BJ (cell line): ENCODE results near the gene ADAMTS10. TPM values are rescaled to one million over a fixed set of nuclear protein-coding genes. Genes with fewer than 3 reads are reported as not detected.
"Not testable (repeated sequence)": the region's sequence is repeated elsewhere in the genome, so short reads cannot be mapped to it uniquely, and the experiment has no call there.

Experiments used
- CTCF ChIA-PET: fragments of 350-600 bp; formaldehyde crosslinking; extraction: SDS; loops from one replicate; lab custom pipeline; 2021; ENCODE audit warnings: antibody characterized with exemption, inconsistent platforms; lab: Yijun Ruan, JAX
- POLR2A ChIA-PET: fragments of 300-600 bp; sonication (Branson Sonifier 250); formaldehyde crosslinking; extraction: SDS; loops from one replicate; lab custom pipeline; 2021; ENCODE audit warnings: antibody characterized with exemption; lab: Charles Lee
- DNase-seq: peaks from one replicate; pipeline ENCODE4 v3.0.0-alpha.2; 2011; ENCODE audit warnings: low read depth
- H3K27me3 ChIP-seq: 2 replicates; pipeline ENCODE4 v1.6.0; 2011; ENCODE audit warnings: low read length; ENCODE audit not compliant: control insufficient read depth, insufficient read depth
- H3K36me3 ChIP-seq: 2 replicates; pipeline ENCODE4 v1.5.1; 2011; ENCODE audit warnings: low read length; ENCODE audit not compliant: control insufficient read depth, insufficient read depth
- H3K4me3 ChIP-seq: 2 replicates; pipeline ENCODE4 v1.5.1; 2011; ENCODE audit warnings: low read depth, mild to moderate bottlenecking, control low read depth, low read length
- polyA plus RNA-seq: library from polyadenylated mRNA; depleted of rRNA; stranded (reverse); fragments of >200 nt; gene quantifications from 2 replicates; pipeline ENCODE4 v1.2.3, GENCODE V29; 2011
- TF ChIP-seq, protein P1 (sequence below): IDR thresholded peaks from 2 replicates; pipeline ENCODE4 v1.5.1; 2011; ENCODE audit warnings: low read depth, mild to moderate bottlenecking, control low read depth, inconsistent platforms, low read length, moderate library complexity; ENCODE audit not compliant: insufficient read depth

ADAMTS10 gene
- polyA plus RNA-seq, 1 experiment: 10.4 TPM

DNA sequence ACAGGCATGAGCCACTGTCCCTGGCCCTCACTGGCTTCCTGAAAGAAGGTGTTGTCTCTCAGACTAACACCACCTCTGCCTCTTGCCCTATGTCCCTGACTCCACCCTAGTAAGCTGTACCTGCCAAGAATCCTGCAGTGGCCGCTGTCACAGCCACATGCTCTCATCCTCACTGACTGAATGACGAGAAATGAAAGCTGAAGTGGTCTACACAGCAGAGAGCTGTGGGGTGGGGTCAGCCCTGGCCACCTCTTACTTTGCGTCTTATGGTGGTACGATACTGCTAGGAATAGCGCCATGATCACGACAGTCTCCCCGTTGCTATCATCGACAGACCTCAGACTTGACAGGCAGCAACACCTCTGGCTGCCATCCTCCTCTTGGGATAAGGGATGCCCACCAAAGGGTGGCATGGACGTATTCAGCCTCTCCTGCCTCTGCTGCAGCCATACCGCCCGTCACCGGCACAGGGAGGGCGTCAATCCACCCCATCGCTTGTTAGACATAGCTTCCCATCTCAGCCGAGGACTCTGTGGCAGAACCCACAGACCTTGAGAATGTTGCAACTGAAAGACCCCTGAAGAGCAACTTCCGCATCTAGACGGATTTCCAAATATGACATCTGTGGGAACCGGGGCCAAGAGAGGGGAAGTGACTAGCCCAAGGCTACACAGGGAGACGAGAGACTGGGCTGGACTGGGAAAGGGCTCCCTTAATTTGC is 34.1 kb downstream of the ADAMTS10 start:
- DNase-seq: no peak
- no peaks in the 10 kb centered on the region; the same call in 1 of the 2 replicates for H3K27me3 ChIP-seq
- TF ChIP-seq, protein P1, sequence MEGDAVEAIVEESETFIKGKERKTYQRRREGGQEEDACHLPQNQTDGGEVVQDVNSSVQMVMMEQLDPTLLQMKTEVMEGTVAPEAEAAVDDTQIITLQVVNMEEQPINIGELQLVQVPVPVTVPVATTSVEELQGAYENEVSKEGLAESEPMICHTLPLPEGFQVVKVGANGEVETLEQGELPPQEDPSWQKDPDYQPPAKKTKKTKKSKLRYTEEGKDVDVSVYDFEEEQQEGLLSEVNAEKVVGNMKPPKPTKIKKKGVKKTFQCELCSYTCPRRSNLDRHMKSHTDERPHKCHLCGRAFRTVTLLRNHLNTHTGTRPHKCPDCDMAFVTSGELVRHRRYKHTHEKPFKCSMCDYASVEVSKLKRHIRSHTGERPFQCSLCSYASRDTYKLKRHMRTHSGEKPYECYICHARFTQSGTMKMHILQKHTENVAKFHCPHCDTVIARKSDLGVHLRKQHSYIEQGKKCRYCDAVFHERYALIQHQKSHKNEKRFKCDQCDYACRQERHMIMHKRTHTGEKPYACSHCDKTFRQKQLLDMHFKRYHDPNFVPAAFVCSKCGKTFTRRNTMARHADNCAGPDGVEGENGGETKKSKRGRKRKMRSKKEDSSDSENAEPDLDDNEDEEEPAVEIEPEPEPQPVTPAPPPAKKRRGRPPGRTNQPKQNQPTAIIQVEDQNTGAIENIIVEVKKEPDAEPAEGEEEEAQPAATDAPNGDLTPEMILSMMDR: no peak

GRCh38 chr19:8575467-8575997 is 35.0 kb downstream of the ADAMTS10 start:
- CTCF ChIA-PET: interaction anchor here (1.0 to 4.4 kb wide), 2 partner anchors 12 to 163 kb away, joined by 3 to 29 read pairs; partner anchors contain the start of gene MARCHF2
- no peak for DNase-seq
- H3K27me3 ChIP-seq: no peaks in the 10 kb centered on the region; the same call in 1 of the 2 replicates
- TF ChIP-seq, protein P1: no peak
- H3K4me3 ChIP-seq: no peak overlapping the region
- no peaks in the 10 kb centered on the region for H3K36me3 ChIP-seq
- POLR2A ChIA-PET: no interaction called here

More for the DNA sequence above, 34.1 kb downstream of the ADAMTS10 start:
- ChIA-PET CTCF (interaction anchor here (1.0 to 7.1 kb wide), 5 partner anchors 7 to 222 kb away, joined by 3 to 83 read pairs (median 29); partner anchors contain the start of gene MARCHF2), POLR2A (no interaction called here)
- no peaks in the 10 kb centered on the region for H3K36me3 ChIP-seq
- H3K4me3 ChIP-seq: no peak overlapping the region

DNA sequence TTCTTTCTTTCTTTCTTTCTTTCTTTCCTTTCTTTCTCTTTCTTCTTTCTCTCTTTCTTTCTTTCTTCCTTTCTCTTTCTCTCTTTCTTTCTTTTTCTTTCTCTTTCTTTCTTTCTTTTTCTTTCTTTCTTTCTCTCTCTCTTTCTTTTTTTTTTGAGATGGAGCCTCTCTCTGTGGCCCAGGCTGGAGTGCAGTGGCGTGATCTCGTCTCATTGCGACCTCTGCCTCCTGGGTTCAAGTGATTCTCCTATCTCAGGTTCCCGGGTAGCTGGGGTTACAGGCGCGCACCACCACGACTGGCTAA is 35.9 kb downstream of the ADAMTS10 start:
- POLR2A ChIA-PET, H3K27me3 ChIP-seq, H3K4me3 ChIP-seq, H3K36me3 ChIP-seq, DNase-seq: not testable (repeated sequence)
- CTCF ChIA-PET: interaction anchor here (1.2 kb wide), 1 partner anchor 162 kb away, joined by 3 read pairs; the partner anchor contains the start of gene MARCHF2

- no peaks in the 10 kb centered on the region for H3K36me3 ChIP-seq
- TF ChIP-seq, protein P1: no peak
- no peak overlapping the region for H3K4me3 ChIP-seq
- no peak for DNase-seq
- CTCF ChIA-PET: no interaction called here
- POLR2A ChIA-PET: no interaction called here
- no peaks in the 10 kb centered on the region; the same call in 1 of the 2 replicates for H3K27me3 ChIP-seq
These were observed 37.2 kb downstream of the ADAMTS10 start for GRCh38 chr19:8573316-8573715.

- CTCF ChIA-PET: interaction anchor here (0.7 to 8.3 kb wide), 3 partner anchors 9 to 217 kb away, joined by 3 to 83 read pairs (median 5); partner anchors contain the start of gene MYO1F
- DNase-seq: no peak
- POLR2A ChIA-PET: no interaction called here
These were observed 39.5 kb downstream of the ADAMTS10 start for GRCh38 chr19:8571006-8571411.

More at GRCh38 chr19:8571006-8571411, 39.5 kb downstream of the ADAMTS10 start:
- Histone ChIP-seq H3K36me3 (no peaks in the 10 kb centered on the region), H3K27me3 (no peaks in the 10 kb centered on the region), H3K4me3 (no peak overlapping the region)
- TF ChIP-seq, protein P1: no peak
